Heart right ventricle (tissue), 16 donors: Measurements from ENCODE around the gene CEP112. TPM values are rescaled to one million over a fixed set of nuclear protein-coding genes. Genes with fewer than 3 reads are reported as not detected.

Experiments used
- ATAC-seq, 8 donors: fragments of 200-7000 bp; cut with Tn5 transposase; one replicate each; pipeline ENCODE4 v1.9.1; 2020; ENCODE audit warnings: mild to moderate bottlenecking in 8 of 8, moderate library complexity in 8 of 8, moderate number of reproducible peaks in 1 of 8
- DNase-seq, 2 donors: peaks; one replicate each; pipeline ENCODE4 v3.0.0-alpha.2; 2020
- H3K27ac ChIP-seq, 10 donors: fragments of 200-600 bp; sonication (generic) in 2 of 10; one replicate each; pipeline versions ENCODE4 v1.5.0 to v1.8.0; 2020 to 2022; ENCODE audit warnings: mild to moderate bottlenecking in 3 of 10
- H3K27me3 ChIP-seq, 7 donors: fragments of 200-600 bp; one replicate each; pipeline ENCODE4 v1.8.0; 2021 to 2022; ENCODE audit warnings: mild to moderate bottlenecking in 2 of 7
- H3K36me3 ChIP-seq, 9 donors: fragments of 200-600 bp; sonication (generic) in 1 of 9; one replicate each; pipeline versions ENCODE4 v1.5.0 to v1.8.0; 2020 to 2022; ENCODE audit warnings: mild to moderate bottlenecking in 2 of 9
- H3K4me1 ChIP-seq, 9 donors: fragments of 200-600 bp; sonication (generic) in 1 of 9; one replicate each; pipeline versions ENCODE4 v1.5.0 to v1.8.0; 2020 to 2022; ENCODE audit warnings: mild to moderate bottlenecking in 4 of 9
- H3K4me3 ChIP-seq, 10 donors: fragments of 200-600 bp; sonication (generic) in 2 of 10; one replicate each; pipeline versions ENCODE4 v1.5.0 to v1.8.0; 2020 to 2022; ENCODE audit warnings: mild to moderate bottlenecking in 7 of 10, moderate library complexity in 2 of 10
- H3K9me3 ChIP-seq, 11 donors: fragments of 200-600 bp in 10 of 11; sonication (generic) in 2 of 11; one replicate each; pipeline versions ENCODE4 v1.5.0 to v1.8.0; 2013 to 2022; ENCODE audit warnings: mild to moderate bottlenecking in 2 of 11, control low read depth in 1 of 11, moderate library complexity in 1 of 11
- WGBS, 2 donors: extraction: QIAGEN DNeasy Blood & Tissue Kit; methylation state at CpG; one replicate each; pipeline ENCODE4 v1.1.7; 2013; ENCODE audit warnings: inconsistent platforms in 1 of 2; 5-methylcytosine and 5-hydroxymethylcytosine counted together
- intact Hi-C, 10 donors: fragments of 100-400 bp; cut with DNase I; formaldehyde crosslinking; loops; one replicate each; pipeline versions ENCODE4 v1.11.1 to v1.14.2; 2022
- polyA plus RNA-seq, 2 donors: library from polyadenylated mRNA; stranded (reverse); fragments of 200-250 nt; gene quantifications; one replicate each; pipeline ENCODE4 v1.2.3, GENCODE V29; 2013
- total RNA-seq, 10 donors: library from RNA; stranded (reverse); fragmentation: NEBNext Ultra II Directional in 3 of 10; extraction: Animal tissue kit (Norgen Biotek cat#: 25700) in 3 of 10; gene quantifications; one replicate each; pipeline versions ENCODE4 v1.2.1 to v1.2.4, GENCODE V29; 2021 to 2023
- TF ChIP-seq, protein P1 (sequence below), 9 donors: fragments of 200-600 bp; sonication (generic) in 2 of 9; IDR thresholded peaks; one replicate each; pipeline versions ENCODE4 v1.5.0 to v1.8.0; 2021 to 2022; ENCODE audit warnings: antibody characterized with exemption in 9 of 9, mild to moderate bottlenecking in 5 of 9, moderate library complexity in 1 of 9
- donor health status: Arrhythmogenic right ventricular cardiomyopathy.
- donor health status: ischemic (EF 13 %, LVEDD 7.1; RV severe dilation, severe dysfunction).
- donor health status: healthy with polysubstance abuse.
- donor health status: DM: no; HTN: yes; CAD: no.
- donor health status: DM: no; HTN: no; CAD: no.
- donor health status: ischemic (EF 25% LVEDD 6.9; RV normal size, moderate dysfunction).
- donor health status: ischemic (EF 25% LVEDD 5.7; RV mildly dilated, moderate dysfunction).
- donor health status: healthy.
- donor health status: DM: yes; HTN: yes; CAD: no.
- donor health status: Ischemic cardiomyopathy.
- donor health status: ischemic (EF 35%, LVEDD 5.7; RV mildly dilated, moderate dysfunction).
- donor health status: nonischemic (EF 11% LVEDD 7.7; RV severe dilation, severe dysfunction).
- donor health status: DM: yes; HTN: yes; CAD: no.
- donor health status: PGD.
- donor health status: ischemic (EF 29% LVEDD 5.4; RV normal size, mild dysfunction).
- donor health status: nonischemic (EF 23%, LVEDD 6.1; RV moderate dilation, normal function).

CEP112 gene
- total and polyA plus RNA-seq, 12 donors: 6.7 to 30.0 (median 16.3) TPM

DNA sequence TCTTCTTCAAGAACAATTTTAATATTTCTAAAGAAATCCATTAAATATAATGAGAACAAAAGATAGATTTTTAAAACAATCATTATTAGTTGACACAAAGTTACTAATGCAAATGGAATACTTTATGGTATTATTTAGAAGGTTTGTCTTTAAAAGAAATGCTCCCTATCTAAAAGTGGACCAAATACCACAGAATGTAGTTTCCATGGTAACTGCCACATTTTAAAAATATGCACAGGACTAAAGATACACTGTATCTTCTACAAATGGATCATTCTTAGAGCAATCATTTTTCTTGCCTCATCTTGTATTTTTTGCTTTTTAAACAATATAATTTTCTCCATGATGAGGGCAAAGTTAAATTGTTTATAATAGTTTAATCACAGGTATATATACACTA is 296.0 kb downstream of the CEP112 start:
- ATAC-seq (no peak), DNase-seq (no peak)
- Histone ChIP-seq H3K27ac (no peak overlapping the region), H3K4me1 (no peaks in the 10 kb centered on the region), H3K36me3 (no peaks in the 10 kb centered on the region), H3K9me3 (no peaks in the 10 kb centered on the region), H3K27me3 (no peaks in the 10 kb centered on the region), H3K4me3 (no peak overlapping the region)
- TF ChIP-seq, protein P1, sequence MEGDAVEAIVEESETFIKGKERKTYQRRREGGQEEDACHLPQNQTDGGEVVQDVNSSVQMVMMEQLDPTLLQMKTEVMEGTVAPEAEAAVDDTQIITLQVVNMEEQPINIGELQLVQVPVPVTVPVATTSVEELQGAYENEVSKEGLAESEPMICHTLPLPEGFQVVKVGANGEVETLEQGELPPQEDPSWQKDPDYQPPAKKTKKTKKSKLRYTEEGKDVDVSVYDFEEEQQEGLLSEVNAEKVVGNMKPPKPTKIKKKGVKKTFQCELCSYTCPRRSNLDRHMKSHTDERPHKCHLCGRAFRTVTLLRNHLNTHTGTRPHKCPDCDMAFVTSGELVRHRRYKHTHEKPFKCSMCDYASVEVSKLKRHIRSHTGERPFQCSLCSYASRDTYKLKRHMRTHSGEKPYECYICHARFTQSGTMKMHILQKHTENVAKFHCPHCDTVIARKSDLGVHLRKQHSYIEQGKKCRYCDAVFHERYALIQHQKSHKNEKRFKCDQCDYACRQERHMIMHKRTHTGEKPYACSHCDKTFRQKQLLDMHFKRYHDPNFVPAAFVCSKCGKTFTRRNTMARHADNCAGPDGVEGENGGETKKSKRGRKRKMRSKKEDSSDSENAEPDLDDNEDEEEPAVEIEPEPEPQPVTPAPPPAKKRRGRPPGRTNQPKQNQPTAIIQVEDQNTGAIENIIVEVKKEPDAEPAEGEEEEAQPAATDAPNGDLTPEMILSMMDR (IDR thresholded peaks at IDR 0.05): no peak
- intact Hi-C loops: no loop called here

DNA sequence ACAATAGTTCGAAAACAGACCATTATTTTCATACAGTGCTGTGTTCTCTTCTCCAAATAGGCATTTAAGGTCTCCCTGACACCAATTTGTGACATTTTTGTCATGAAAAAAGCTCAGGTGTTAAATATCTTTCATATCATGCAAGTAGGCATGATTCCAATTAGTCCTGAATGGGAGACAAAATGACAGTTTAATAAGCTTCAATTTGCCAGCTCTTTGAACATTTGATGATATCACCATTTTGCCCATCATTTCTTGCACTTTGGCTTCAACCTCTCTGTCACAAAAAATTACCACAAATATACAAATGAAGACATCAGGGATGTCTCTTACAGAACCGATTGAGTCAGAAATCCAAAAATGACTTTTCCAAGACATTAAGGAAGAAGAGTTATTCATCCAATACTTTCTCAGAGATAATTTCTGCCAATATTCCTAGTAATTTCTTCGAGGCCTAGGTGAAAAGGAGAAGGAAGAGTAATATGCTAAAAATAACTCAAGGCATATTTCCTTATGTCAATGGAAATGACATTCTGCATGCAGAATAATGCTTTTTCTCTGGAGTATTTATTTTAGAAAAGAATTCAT is 298.1 kb downstream of the CEP112 start:
- no peak for DNase-seq
- Histone ChIP-seq H3K27me3 (no peaks in the 10 kb centered on the region), H3K27ac (no peak overlapping the region), H3K4me3 (no peak overlapping the region), H3K36me3 (no peaks in the 10 kb centered on the region), H3K4me1 (no peaks in the 10 kb centered on the region), H3K9me3 (no peaks in the 10 kb centered on the region)
- no peak for ATAC-seq
- WGBS, 2 donors: 81 to 91% methylated on average over 3 of the region's 3 CpGs
- intact Hi-C loops: no loop called here
- TF ChIP-seq, protein P1 (IDR thresholded peaks at IDR 0.05): no peak

DNA sequence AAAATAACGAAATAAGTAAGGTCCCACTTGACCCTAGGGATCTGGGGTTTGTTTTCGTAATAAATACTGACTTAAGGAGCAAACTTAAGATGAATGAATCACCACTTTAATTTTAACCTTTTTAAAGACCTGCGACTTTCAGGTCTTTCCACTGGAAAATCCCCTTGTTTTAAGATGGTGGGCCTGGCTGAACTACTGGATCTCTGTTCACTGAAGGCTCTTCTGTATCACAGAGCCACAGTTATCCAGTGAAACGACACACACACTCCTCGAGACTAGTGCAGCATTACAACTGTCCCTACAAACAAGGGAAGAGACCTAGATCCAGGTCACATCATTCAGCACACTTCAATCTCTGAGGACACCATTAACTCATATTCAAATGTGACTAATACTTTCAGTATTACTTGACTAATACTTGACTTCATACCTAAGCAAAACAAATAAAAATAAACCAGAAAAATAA is 299.0 kb downstream of the CEP112 start:
- WGBS, 2 donors: 94 to 97% methylated on average over 5 of the region's 5 CpGs

DNA sequence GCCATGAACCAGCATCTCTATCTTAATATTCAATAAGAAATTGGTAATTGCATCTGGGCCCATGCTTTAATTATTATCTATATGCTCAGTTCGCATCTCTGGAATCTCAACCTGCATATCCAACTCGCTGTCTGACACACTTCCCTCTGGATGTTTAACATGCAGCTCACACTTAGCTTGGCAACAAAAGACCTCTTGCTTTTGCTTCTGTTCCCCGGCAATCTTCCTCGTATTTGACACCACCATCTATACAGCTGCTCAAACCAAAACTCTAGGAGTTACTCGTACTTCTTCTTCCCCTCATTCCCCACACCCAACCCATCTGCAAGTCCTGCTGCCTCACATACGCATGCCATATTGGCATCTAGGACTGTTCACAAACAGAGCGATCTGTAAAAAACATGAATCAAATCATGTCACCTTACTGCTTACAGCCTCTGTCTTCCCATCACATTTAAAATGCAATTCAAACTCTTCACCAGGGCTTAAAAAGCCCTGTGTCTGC is 300.6 kb downstream of the CEP112 start:
- Histone ChIP-seq H3K36me3 (no peaks in the 10 kb centered on the region), H3K4me1 (no peaks in the 10 kb centered on the region), H3K9me3 (no peaks in the 10 kb centered on the region), H3K27me3 (no peaks in the 10 kb centered on the region), H3K4me3 (no peak overlapping the region), H3K27ac (no peak overlapping the region)
- DNase-seq: no peak
- ATAC-seq: no peak
- TF ChIP-seq, protein P1 (IDR thresholded peaks at IDR 0.05): no peak
- intact Hi-C loops: no loop called here
- WGBS, 2 donors: 97 to 98% methylated on average over 7 of the region's 7 CpGs

More for the DNA sequence above, 299.0 kb downstream of the CEP112 start:
- no peak for DNase-seq
- Histone ChIP-seq H3K36me3 (no peaks in the 10 kb centered on the region), H3K27ac (no peak overlapping the region), H3K4me3 (no peak overlapping the region), H3K27me3 (no peaks in the 10 kb centered on the region), H3K9me3 (no peaks in the 10 kb centered on the region), H3K4me1 (no peaks in the 10 kb centered on the region)
- no peak for ATAC-seq
- intact Hi-C loops: no loop called here
- TF ChIP-seq, protein P1 (IDR thresholded peaks at IDR 0.05): no peak
